Fibroblast of lung (primary cell): ENCODE measurements around the gene SAFB2.

Source experiments
- EZH2 ChIP-seq: IDR thresholded peaks from 2 replicates; pipeline ENCODE4 v1.5.1; 2012; ENCODE audit warnings: low read length, control low read depth, mild to moderate bottlenecking; ENCODE audit errors: missing control alignments
- TF ChIP-seq, protein P1 (sequence below), 2 donors: IDR thresholded peaks in 1 of 2; conservative IDR thresholded peaks in 1 of 2; 1 replicate in 1 of 2; 2 replicates in 1 of 2; pipeline ENCODE4 v1.5.1; 2011 to 2012; ENCODE audit warnings: low read length in 2 of 2, control low read depth in 1 of 2, inconsistent platforms in 1 of 2, low read depth in 1 of 2, mild to moderate bottlenecking in 1 of 2

DNA sequence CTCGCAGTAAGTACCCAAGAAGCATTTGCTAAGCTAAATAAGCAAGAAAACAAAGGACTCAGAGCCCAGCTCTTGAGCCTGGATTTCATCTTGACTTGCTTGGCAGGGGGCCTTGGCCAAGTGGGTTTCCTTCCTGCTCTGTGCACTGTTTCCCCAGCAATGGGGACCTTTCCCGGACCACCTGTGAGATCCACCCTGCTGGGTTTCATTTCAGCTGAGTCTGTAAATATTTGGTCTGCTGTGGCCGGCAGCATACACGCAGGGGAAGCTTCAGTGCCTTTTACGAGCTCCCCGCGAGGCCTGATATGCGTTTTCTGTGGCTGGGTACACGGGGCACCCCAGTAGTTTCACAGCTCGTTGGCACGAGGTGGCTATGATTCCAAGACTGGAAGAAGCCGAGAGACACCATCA, 42.4 kb downstream of the SAFB2 start:
- TF ChIP-seq, protein P1, sequence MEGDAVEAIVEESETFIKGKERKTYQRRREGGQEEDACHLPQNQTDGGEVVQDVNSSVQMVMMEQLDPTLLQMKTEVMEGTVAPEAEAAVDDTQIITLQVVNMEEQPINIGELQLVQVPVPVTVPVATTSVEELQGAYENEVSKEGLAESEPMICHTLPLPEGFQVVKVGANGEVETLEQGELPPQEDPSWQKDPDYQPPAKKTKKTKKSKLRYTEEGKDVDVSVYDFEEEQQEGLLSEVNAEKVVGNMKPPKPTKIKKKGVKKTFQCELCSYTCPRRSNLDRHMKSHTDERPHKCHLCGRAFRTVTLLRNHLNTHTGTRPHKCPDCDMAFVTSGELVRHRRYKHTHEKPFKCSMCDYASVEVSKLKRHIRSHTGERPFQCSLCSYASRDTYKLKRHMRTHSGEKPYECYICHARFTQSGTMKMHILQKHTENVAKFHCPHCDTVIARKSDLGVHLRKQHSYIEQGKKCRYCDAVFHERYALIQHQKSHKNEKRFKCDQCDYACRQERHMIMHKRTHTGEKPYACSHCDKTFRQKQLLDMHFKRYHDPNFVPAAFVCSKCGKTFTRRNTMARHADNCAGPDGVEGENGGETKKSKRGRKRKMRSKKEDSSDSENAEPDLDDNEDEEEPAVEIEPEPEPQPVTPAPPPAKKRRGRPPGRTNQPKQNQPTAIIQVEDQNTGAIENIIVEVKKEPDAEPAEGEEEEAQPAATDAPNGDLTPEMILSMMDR (conservative IDR thresholded peaks at IDR 0.05 in 1 of 2, IDR thresholded peaks at IDR 0.05 in 1 of 2; ENCODE audit: low read depth in 1 of 2, low read length in 2 of 2) = no peak
- no peak for TF ChIP-seq EZH2
